SHP77 treated with DMSO at 0.1 percent for 48 hours (cell line): Measurements from ENCODE around the gene ZC3HAV1L.
"Not testable (repeated sequence)": the region's sequence is repeated elsewhere in the genome, so short reads cannot be mapped to it uniquely, and the experiment has no call there.

Experiments used
- DNase-seq: peaks from one replicate; lab custom pipeline; 2025; lab: John Stamatoyannopoulos, UW

Gene ZC3HAV1L

GRCh38 chr7:139035586-139036353 lies at the start of gene ZC3HAV1L:
TSS of gene ZC3HAV1L (minus strand) at chr7:139036042. CDS start at chr7:139036017, 25 bp downstream.
- DNase-seq, result peak; percentile 48

- DNase-seq, result no peak
Measured at GRCh38 chr7:139084709-139085108, 48.9 kb upstream of the ZC3HAV1L start.

DNA sequence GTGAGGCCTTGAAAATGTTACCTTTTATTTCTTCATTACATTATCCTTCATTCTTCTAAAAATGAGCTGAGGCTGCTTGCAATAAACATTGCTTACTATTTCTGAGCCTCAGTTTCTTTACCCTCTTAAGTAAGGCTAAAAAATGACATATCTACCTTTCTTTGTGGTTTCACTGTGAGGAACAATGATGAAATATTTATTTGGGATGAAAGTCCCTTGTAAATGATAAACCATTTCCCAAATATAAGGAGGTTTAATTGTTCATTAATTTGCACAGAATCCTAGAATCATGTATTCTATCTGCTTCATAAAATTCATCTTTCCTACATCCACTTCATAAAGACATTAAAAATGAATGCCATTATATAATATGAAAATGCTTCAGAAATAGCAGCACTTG lies 45.7 kb upstream of the ZC3HAV1L start:
- no peak for DNase-seq

DNA sequence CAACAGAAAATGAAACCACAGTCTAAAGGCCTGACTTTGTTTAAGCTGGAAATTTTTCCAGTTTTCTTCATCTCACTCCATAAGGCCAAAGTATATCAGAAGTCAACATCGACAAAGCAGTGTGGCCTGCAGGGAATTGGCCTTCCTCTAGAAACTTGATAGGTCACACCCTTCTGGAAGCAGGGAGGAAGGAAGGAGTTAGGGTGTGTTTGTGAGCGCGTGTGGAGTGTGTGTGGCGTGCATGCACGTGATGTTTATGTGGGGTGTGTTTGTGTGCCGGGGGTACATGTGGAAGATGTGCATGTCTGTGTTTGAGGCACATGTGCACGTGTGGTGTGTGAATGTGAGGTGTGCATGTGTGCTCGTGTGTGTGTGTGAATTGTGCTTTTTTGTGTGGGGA lies 45.1 kb upstream of the ZC3HAV1L start:
- DNase-seq, result no peak

DNA sequence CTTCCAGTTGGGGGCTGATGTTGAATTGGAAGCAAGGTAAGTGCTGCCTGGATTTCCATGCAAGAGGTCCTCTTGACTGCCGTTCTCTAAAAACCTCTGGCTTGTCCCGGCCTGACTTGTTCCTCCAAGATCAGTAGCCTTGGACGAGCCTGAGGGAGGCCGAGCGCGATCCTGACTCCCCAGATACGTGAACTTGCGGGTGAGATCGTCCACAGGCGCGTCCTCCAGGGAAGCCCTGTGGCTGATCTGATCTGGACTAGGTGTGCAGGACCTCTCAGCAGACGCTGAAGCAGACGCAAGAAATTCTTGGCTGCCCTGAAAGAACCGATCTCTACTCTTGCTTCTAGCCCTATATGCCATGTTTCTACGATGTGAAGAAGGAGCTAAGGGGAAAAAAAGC lies 44.0 kb upstream of the ZC3HAV1L start:
- no peak for DNase-seq

DNA sequence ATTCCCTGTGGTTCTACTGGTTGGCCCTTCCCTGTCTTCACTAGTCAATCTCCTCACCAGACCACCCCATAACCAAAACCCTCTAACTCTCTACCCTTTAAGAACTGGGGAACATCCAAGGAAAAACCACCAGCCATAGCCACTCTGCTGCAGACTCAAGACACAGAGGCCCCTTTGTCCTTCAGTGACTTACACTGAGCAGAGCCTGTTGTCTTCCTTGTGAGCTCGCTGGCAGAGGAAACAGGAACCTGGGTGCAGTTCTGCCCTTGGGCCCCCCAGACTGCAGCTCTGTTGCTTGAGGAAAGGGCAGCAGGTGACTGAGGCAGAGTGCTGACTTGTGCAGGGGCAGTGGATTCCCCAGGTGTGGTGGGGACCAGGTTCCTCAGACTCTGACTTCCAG lies 43.1 kb upstream of the ZC3HAV1L start:
- DNase-seq, result no peak

DNA sequence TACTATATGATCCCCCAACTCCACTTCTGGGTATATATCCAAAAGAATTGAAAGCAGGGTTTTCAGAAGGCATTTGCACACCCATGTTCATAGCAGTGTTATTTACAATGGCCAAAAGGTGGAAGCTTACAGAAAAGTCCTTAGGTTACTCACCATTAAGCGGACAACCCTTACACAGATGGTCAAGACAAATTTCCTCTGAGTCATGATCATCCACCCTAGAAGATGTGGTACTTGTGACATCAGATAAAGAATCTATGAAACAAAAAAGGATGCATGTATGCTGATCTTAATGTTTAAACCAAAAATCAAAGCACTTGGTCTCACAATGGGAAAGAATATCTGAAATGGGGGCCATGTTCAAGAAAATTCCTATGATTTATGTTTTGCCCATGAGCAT lies 42.6 kb upstream of the ZC3HAV1L start:
- DNase-seq, result no peak

GRCh38 chr7:139077706-139078105 lies 41.9 kb upstream of the ZC3HAV1L start:
- DNase-seq, result not testable (repeated sequence)

GRCh38 chr7:139075871-139076686 lies 40.2 kb upstream of the ZC3HAV1L start:
- DNase-seq, result no peak

GRCh38 chr7:139075031-139075652 lies 39.3 kb upstream of the ZC3HAV1L start:
- peak; percentile 61 for DNase-seq

DNA sequence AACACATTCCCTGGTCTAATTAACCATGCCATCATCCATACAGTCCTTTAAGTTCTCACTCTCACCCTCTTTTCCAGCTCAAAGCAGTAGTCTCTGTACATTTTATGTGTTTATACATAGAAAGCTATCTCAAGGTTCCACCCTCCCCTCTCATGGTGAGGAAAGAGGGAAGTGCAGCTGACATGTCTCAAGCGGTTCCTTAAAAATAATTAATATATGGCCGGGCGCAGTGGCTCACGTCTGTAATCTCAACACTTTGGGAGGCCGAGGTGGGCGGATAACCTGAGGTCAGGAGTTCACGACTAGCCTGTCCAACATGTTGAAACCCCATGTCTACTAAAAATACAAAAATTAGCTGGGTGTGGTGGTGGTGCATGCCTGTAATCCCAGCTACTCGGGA lies 37.0 kb upstream of the ZC3HAV1L start:
- DNase-seq, result no peak

DNA sequence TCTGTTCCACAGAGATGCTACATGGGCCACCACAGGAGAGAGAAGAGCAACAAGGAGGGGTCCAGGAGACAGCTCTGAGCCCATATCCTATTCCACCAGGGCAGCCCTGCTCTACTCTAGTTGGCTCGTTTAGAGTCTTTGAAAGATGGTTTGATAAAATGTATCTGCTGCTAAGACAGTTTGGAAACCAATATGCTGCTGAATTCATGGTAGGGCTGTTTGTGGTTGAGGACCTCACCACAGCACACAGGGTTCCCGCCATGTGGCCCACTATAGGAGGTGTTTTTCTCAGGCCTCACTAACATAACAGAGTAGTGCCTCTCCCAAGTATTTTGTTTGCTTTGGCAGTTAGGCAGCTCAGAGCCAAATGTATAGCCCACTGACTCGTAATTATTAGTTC lies 35.8 kb upstream of the ZC3HAV1L start:
- DNase-seq, result no peak

GRCh38 chr7:139068544-139069399 lies 32.9 kb upstream of the ZC3HAV1L start:
- no peak for DNase-seq

- DNase-seq, result no peak
Measured at GRCh38 chr7:139066315-139066714, 30.5 kb upstream of the ZC3HAV1L start.

DNA sequence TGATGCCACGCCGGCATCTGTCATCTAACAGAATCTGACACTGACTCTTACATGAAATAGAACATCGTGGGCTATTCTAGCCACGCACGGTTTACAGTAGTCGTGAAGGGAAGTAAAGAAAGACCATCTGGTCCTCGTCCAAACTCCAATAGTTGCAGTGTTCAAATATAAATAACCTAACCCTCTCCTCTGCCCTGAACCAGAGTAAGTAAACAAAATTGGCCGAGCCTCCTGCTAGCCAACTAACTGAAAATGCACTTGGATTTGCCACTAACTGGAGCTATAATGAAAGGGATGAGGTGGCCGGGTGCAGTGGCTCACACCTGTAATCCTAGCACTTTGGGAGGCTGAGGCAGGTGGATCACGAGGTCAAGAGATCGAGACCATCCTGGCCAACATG lies 29.5 kb upstream of the ZC3HAV1L start:
- no peak for DNase-seq

DNA sequence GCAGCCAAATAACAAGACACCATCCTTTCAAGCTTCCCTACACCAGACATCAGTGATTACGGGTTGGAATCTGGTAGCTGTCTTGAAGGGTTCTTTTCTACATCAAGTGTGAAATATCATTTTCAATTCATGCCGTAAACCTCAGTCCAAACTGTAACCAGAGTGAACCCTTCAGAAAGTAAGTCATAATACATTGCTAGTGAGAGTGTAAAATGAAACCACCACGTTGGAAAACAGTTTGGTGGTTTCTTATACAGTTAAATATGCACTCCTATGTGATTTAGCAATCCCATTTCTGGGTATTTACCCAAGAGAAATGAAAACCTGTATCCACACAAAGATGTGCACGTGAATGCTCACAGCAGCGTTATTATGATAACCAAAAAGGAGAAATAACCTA lies 25.6 kb upstream of the ZC3HAV1L start:
- no peak for DNase-seq

DNA sequence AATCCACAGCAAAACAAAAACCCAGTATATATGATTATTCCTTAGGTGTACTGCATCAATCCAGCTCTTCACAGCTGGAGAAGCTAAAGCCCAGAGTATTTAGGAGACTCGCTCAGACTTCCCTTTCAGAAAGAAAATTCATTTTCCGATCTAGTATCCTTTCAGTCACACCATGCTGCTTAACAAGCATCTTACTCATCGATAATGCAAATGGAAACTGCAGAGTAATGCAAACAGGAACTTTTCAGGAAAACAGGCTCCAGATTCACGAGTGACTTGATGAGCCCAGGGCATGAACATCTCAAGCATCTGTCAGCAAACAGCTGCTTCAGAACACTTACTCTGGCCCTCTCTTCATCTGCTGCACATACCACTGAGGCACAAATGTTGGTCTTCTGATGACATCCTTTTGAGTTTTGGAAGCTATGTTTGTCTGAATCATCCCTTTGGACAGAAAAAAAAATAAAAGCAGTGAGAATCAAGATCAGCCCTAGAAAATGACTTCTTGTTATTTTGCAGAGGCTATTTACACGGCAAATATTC lies 24.9 kb upstream of the ZC3HAV1L start:
- no peak for DNase-seq

DNA sequence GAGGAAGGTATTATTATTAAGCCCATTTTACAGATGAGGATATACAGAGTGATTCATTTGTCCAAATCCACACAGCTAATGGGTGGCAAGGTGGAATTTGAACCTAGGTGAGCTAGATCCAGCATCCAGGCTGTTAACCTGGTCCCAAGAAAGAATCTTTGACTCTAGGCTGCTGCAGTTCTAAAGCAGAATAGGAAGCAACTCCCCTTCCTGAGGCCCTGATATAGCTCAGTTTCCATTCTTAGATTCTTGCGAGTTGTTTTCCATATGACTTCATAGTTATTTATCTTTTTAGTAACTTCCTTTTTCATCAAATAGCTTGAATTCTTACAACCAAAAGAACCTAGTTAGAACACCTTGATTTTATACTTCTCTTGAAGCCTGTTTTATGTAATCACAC lies 24.1 kb upstream of the ZC3HAV1L start:
- no peak for DNase-seq

DNA sequence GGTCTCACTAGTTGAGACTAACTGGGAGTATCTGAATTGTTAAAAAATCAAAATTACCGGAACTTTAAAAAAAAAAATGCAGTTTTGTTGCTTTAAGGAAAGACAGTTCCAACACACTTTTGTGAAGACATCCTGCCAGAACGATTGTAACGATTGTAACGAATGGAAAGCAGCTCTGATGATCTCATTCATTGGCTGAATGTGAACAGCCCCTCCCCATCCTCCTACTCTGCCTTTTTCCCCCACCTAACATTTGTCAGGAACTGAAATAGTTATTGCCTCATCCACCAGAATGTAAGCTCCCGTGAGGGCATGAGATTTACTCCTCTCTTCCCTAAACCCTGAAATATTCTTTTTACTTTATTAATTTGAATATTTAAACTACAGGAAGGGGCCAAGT lies 23.1 kb upstream of the ZC3HAV1L start:
- no peak for DNase-seq

GRCh38 chr7:139055674-139056073 lies 19.8 kb upstream of the ZC3HAV1L start:
- DNase-seq, result no peak

- not testable (repeated sequence) for DNase-seq
Measured at GRCh38 chr7:139054656-139055055, 18.8 kb upstream of the ZC3HAV1L start.

- DNase-seq, result no peak
Measured at GRCh38 chr7:139054101-139054500, 18.3 kb upstream of the ZC3HAV1L start.
